SK-N-SH (cell line): ENCODE results near the gene PDE6B.

ENCODE experiments used
- CTCF ChIP-seq: fragments of 200-600 bp; sonication (generic); IDR thresholded peaks from 2 replicates; pipeline ENCODE4 v1.6.1; 2017; ENCODE audit warnings: antibody characterized with exemption, mild to moderate bottlenecking, moderate library complexity
- ELF1 ChIP-seq: IDR thresholded peaks from 2 replicates; pipeline ENCODE4 v1.4.0; 2012
- EP300 ChIP-seq, 2 experiments: IDR thresholded peaks; 2 replicates each; pipeline versions ENCODE4 v1.4.0 to v1.6.1; 2012; ENCODE audit warnings: borderline replicate concordance in 1 of 2, low read depth in 1 of 2, low read length in 1 of 2
- GABPA ChIP-seq: IDR thresholded peaks from 2 replicates; pipeline ENCODE4 v1.4.0; 2012; ENCODE audit warnings: low read depth, mild to moderate bottlenecking
- MAX ChIP-seq: IDR thresholded peaks from 2 replicates; pipeline ENCODE4 v1.4.0; 2012; ENCODE audit warnings: low read depth
- MXI1 ChIP-seq: IDR thresholded peaks from 2 replicates; pipeline ENCODE4 v1.6.1; 2012; ENCODE audit warnings: mild to moderate bottlenecking, low read depth, low read length, improper control_type of control experiment
- RAD21 ChIP-seq: IDR thresholded peaks from 2 replicates; pipeline ENCODE4 v1.6.1; 2012; ENCODE audit warnings: mild to moderate bottlenecking, low read length
- RCOR1 ChIP-seq: fragments of 150-350 bp; IDR thresholded peaks from 2 replicates; pipeline ENCODE4 v1.6.1; 2017; ENCODE audit warnings: antibody characterized with exemption, low read length
- REST ChIP-seq: IDR thresholded peaks from 2 replicates; pipeline ENCODE4 v1.6.1; 2012; ENCODE audit warnings: mild to moderate bottlenecking, low read depth, low read length, moderate library complexity
- SIN3A ChIP-seq: IDR thresholded peaks from 2 replicates; pipeline ENCODE4 v1.6.1; 2012; ENCODE audit warnings: low read depth, mild to moderate bottlenecking, low read length, moderate library complexity, borderline replicate concordance
- TCF12 ChIP-seq: IDR thresholded peaks from 2 replicates; pipeline ENCODE4 v1.4.0; 2012
- USF1 ChIP-seq: IDR thresholded peaks from 2 replicates; pipeline ENCODE4 v1.4.0; 2012; ENCODE audit warnings: low read depth, borderline replicate concordance
- USF2 ChIP-seq: fragments of 150-350 bp; IDR thresholded peaks from 2 replicates; pipeline ENCODE4 v1.6.1; 2017; ENCODE audit warnings: antibody characterized with exemption, low read length, low read depth, borderline replicate concordance

GRCh38 chr4:718460-718859 is 93.1 kb downstream of the PDE6B start:
- TF ChIP-seq CTCF (no peak), ELF1 (no peak), SIN3A (no peak), RAD21 (no peak), MXI1 (no peak), USF1 (no peak), MAX (no peak), REST (no peak), EP300 (IDR thresholded peaks at IDR 0.05; ENCODE audit: borderline replicate concordance in 1 of 2, low read depth in 1 of 2, low read length in 1 of 2) (no peak), TCF12 (no peak), GABPA (no peak), USF2 (no peak), RCOR1 (no peak)
